Measurements from ENCODE around the gene PLCB2.

Gene PLCB2

GRCh38 chr15:40352281-40352901 is 44.7 kb upstream of the PLCB2 start:
- POLR2A ChIA-PET: interaction anchor here (0.6 kb wide), 1 partner anchor 11 kb away, joined by 3 read pairs; the partner anchor contains the start of gene CCDC9B
- H3K4me3 ChIP-seq (ENCODE audit: low read depth, low read length): no peak overlapping the region
- DNase-seq (ENCODE audit: low read depth, low spot score): no peak
- TF ChIP-seq CTCF (IDR thresholded peaks at IDR 0.05; ENCODE audit: insufficient read depth, low read length, missing control alignments): no peak
- CTCF ChIA-PET: interaction anchor here (0.8 to 8.3 kb wide), 4 partner anchors 10 to 69 kb away, joined by 4 to 166 read pairs (median 46); partner anchors contain the start of gene CCDC9B

DNA sequence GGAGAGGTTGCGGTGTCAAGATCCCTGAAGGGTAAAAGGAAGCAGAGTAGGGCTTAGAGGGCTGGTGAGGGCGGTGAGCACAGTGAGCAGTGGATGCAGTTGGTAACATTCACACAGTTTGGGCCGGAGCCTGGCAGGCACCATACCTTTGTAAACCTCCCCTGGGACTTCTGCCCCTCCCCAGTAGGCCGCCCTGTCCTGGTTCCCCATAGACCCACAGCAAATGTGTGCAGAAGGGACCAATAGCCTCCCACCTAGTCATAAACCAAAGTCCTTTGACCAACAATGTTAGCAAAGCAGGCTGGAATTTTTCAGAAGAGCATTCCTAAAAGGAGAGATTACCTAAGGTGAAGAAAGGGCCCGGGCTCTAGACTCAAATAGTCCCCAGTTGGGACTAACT is 41.4 kb upstream of the PLCB2 start:
- ChIA-PET CTCF (interaction anchor here (1.6 kb wide), 1 partner anchor 19 kb away, joined by 4 read pairs; no protein-coding TSS in a partner anchor), POLR2A (no interaction called here)
- DNase-seq (ENCODE audit: low read depth, low spot score): no peak
- no peak overlapping the region for H3K4me3 ChIP-seq (ENCODE audit: low read depth, low read length)
- TF ChIP-seq CTCF (IDR thresholded peaks at IDR 0.05; ENCODE audit: insufficient read depth, low read length, missing control alignments): no peak

GRCh38 chr15:40348474-40348870 is 40.7 kb upstream of the PLCB2 start:
- no peak overlapping the region for H3K4me3 ChIP-seq (ENCODE audit: low read depth, low read length)
- ChIA-PET POLR2A (no interaction called here), CTCF (interaction anchor here (1.4 to 12.9 kb wide), 3 partner anchors 6 to 28 kb away, joined by 3 to 166 read pairs (median 4); partner anchors contain the start of genes DISP2 and PHGR1)
- no peak for DNase-seq (ENCODE audit: low read depth, low spot score)
- no peak for TF ChIP-seq CTCF (IDR thresholded peaks at IDR 0.05; ENCODE audit: insufficient read depth, low read length, missing control alignments)

DNA sequence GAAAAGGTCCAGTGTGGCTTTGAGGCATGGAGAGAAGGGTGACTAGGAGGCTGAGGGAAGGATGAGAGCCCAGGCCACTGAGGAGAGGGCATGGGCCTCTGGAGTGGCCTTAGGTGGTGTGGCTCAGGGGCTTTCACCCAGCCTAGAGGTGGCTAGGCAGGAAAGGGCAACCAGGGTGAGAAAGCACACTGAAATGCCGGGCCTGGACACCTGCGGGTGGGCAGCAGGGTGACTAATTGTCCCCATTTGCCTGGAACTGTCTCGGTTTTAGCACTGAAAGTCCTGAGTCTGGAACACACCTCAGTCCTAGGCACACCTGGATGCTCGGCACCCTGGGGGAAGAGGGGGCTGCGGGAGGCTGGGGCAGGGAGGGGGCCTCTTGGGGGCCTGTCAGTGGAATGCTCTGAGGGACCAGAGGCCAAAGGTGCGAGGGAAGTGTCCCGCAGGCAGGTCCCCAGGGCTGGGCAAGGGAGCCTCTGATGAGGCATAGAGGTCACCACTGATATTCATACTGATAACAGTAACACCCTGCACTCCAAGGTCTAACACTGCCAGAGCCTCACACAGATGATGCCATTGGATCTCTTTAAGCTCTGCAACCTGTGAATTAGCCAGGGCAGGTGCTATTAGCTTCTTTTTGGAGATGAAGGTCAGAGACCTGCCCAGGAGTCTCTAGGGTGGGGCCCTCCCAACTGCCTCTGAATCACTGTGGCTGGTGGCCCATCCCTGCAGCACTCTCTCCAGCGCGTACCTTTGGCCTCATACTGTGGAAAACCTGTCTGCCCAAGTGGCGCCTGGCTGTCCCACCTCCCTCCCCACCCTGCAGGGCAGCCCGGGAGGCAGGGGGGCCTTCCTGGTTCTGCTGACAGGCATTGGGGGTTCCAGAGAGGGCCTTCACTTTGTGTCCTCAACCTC is 40.1 kb upstream of the PLCB2 start:
- no peak overlapping the region for H3K4me3 ChIP-seq (ENCODE audit: low read depth, low read length)
- no peak for DNase-seq (ENCODE audit: low read depth, low spot score)
- CTCF ChIA-PET: interaction anchor here (1.4 to 12.9 kb wide), 3 partner anchors 7 to 27 kb away, joined by 3 to 166 read pairs (median 4); partner anchors contain the start of genes DISP2 and PHGR1
- POLR2A ChIA-PET: no interaction called here
- no peak for TF ChIP-seq CTCF (IDR thresholded peaks at IDR 0.05; ENCODE audit: insufficient read depth, low read length, missing control alignments)

- no peak for DNase-seq (ENCODE audit: low read depth, low spot score)
- no peak overlapping the region for H3K4me3 ChIP-seq (ENCODE audit: low read depth, low read length)
- no peak for TF ChIP-seq CTCF (IDR thresholded peaks at IDR 0.05; ENCODE audit: insufficient read depth, low read length, missing control alignments)
- ChIA-PET CTCF (interaction anchor here (0.6 to 12.9 kb wide), 5 partner anchors 8 to 129 kb away, joined by 3 to 166 read pairs (median 3); partner anchors contain the start of genes DISP2 and PHGR1), POLR2A (no interaction called here)
Observed at GRCh38 chr15:40346579-40347558, 39.1 kb upstream of the PLCB2 start.
